ENCODE measurements around the gene ARMC9. TPM values are rescaled to one million over a fixed set of nuclear protein-coding genes. Genes with fewer than 3 reads are reported as not detected.
"Not testable (repeated sequence)": the region's sequence is repeated elsewhere in the genome, so short reads cannot be mapped to it uniquely, and the experiment has no call there.

The ARMC9 gene
- total RNA-seq, 1 experiment from 2014 or later, result 16.4 TPM

DNA sequence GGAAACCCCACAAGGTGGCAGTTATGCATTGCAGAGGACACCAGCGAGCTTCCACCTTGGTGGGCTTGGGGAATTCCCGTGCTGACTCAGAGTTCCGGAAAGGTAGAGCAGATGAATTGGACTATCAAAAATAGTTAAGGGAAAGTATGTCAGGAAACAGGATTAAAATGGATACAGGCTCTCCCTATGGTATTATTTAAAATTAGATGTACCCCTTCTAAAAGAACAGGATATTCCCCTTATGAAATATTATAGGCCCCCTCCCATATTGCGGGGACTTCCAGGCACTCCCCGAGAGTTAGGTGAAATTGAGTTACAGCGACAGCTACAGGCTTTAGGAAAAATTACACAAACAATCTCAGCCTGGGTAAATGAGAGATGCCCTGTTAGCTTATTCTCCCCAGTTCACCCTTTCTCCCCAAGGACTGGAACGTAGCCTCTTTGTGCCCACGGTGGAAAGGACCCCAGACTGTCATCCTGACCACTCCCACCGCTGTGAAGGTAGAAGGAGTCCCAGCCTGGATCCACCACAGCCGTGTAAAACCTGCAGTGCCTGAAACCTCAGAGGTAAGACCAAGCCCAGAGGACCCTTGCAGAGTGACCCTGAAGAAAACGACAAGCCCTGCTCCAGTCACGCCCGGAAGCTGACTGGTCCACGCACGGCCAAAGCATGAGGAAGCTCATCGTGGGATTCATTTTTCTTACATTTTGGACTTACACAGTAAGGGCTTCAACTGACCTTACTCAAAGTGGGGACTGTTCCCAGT is 207.4 kb downstream of the ARMC9 start:
- H4K20me1 ChIP-seq (ENCODE audit: insufficient read depth); H3K4me1 ChIP-seq (ENCODE audit: control insufficient read depth in 1 of 2, insufficient read depth in 2 of 2, low read length in 2 of 2); DNase-seq (ENCODE audit: low read depth, low spot score); intact Hi-C loops (cut with micrococcal nuclease); POLR2A ChIA-PET; H3K79me2 ChIP-seq (ENCODE audit: insufficient read depth, low read length); H2AFZ ChIP-seq (ENCODE audit: low read depth, low read length, poor library complexity, severe bottlenecking); H3K9me2 ChIP-seq (ENCODE audit: insufficient read depth); H3K36me3 ChIP-seq (ENCODE audit: control insufficient read depth in 1 of 2, insufficient read depth in 2 of 2, low read length in 2 of 2); H3K4me2 ChIP-seq (ENCODE audit: low read length); BruUV-seq (replicated peaks); H3K9ac ChIP-seq (ENCODE audit: low read length); H3K27me3 ChIP-seq (ENCODE audit: insufficient read depth, low read length); H3K27ac ChIP-seq (ENCODE audit: low read depth, low read length); RAD21 ChIA-PET (ENCODE audit: low non-redundant PET in 1 of 2, low total read pairs in 2 of 2, uncharacterized antibody in 2 of 2, unreplicated experiment in 2 of 2); H3K4me3 ChIP-seq (replicated peaks in 1 of 2; ENCODE audit: low read depth in 1 of 2, low read length in 2 of 2): not testable (repeated sequence)
- peak; percentile 18 to 41 (median 27); a peak in 3 of 6 replicates for TF ChIP-seq CTCF (IDR thresholded peaks at IDR 0.05 in 2 of 3, conservative IDR thresholded peaks at IDR 0.05 in 1 of 3; ENCODE audit: borderline replicate concordance in 1 of 3, insufficient read depth in 1 of 3, low read depth in 2 of 3, low read length in 2 of 3)
- TF ChIP-seq RAD21 (IDR thresholded peaks at IDR 0.05; ENCODE audit: low read depth), result peak; percentile 54
- CTCF ChIA-PET, result interaction anchor here (0.9 to 1.8 kb wide), 5 partner anchors 9 to 109 kb away, joined by 3 to 4 read pairs (median 4); partner anchors contain the start of gene B3GNT7
- peaks cover 6 to 12% of the 10 kb centered on the region in 2 experiments; a peak in 2 of 4 replicates for H3K9me3 ChIP-seq (ENCODE audit: control insufficient read depth in 1 of 2, insufficient read depth in 1 of 2, low read depth in 1 of 2, low read length in 2 of 2)
- ATAC-seq, result peak; percentile 65

GRCh38 chr2:231407686-231408085 is 209.3 kb downstream of the ARMC9 start:
- ATAC-seq; H4K20me1 ChIP-seq (ENCODE audit: insufficient read depth); H2AFZ ChIP-seq (ENCODE audit: low read depth, low read length, poor library complexity, severe bottlenecking); H3K9me2 ChIP-seq (ENCODE audit: insufficient read depth); DNase-seq (ENCODE audit: low read depth, low spot score); H3K9ac ChIP-seq (ENCODE audit: low read length); BruUV-seq (replicated peaks); H3K4me2 ChIP-seq (ENCODE audit: low read length); H3K27me3 ChIP-seq (ENCODE audit: insufficient read depth, low read length); H3K36me3 ChIP-seq (ENCODE audit: control insufficient read depth in 1 of 2, insufficient read depth in 2 of 2, low read length in 2 of 2); RAD21 ChIA-PET (ENCODE audit: low non-redundant PET in 1 of 2, low total read pairs in 2 of 2, uncharacterized antibody in 2 of 2, unreplicated experiment in 2 of 2); H3K4me3 ChIP-seq (replicated peaks in 1 of 2; ENCODE audit: low read depth in 1 of 2, low read length in 2 of 2); intact Hi-C loops (cut with micrococcal nuclease); H3K79me2 ChIP-seq (ENCODE audit: insufficient read depth, low read length); H3K27ac ChIP-seq (ENCODE audit: low read depth, low read length): not testable (repeated sequence)
- POLR2A ChIA-PET, result interaction anchor here (1.2 kb wide), 1 partner anchor 56 kb away, joined by 4 read pairs; the partner anchor contains the start of gene NCL
- Histone ChIP-seq H3K9me3 (ENCODE audit: control insufficient read depth in 1 of 2, insufficient read depth in 1 of 2, low read depth in 1 of 2, low read length in 2 of 2) (peaks cover 6 to 14% of the 10 kb centered on the region in 2 experiments; a peak in 2 of 4 replicates), H3K4me1 (ENCODE audit: control insufficient read depth in 1 of 2, insufficient read depth in 2 of 2, low read length in 2 of 2) (peaks cover 0 to 12% of the 10 kb centered on the region in 2 experiments; a peak in 1 of 4 replicates)
- CTCF ChIA-PET, result interaction anchor here (1.6 kb wide), 1 partner anchor 304 kb away, joined by 4 read pairs; no protein-coding TSS in a partner anchor

GRCh38 chr2:231408304-231408703 is 209.9 kb downstream of the ARMC9 start:
- ATAC-seq; H3K9me2 ChIP-seq (ENCODE audit: insufficient read depth); H3K27me3 ChIP-seq (ENCODE audit: insufficient read depth, low read length); H3K4me2 ChIP-seq (ENCODE audit: low read length); H3K4me3 ChIP-seq (replicated peaks in 1 of 2; ENCODE audit: low read depth in 1 of 2, low read length in 2 of 2); H3K36me3 ChIP-seq (ENCODE audit: control insufficient read depth in 1 of 2, insufficient read depth in 2 of 2, low read length in 2 of 2); H3K27ac ChIP-seq (ENCODE audit: low read depth, low read length); H4K20me1 ChIP-seq (ENCODE audit: insufficient read depth); DNase-seq (ENCODE audit: low read depth, low spot score); H3K9ac ChIP-seq (ENCODE audit: low read length); BruUV-seq (replicated peaks); RAD21 ChIA-PET (ENCODE audit: low non-redundant PET in 1 of 2, low total read pairs in 2 of 2, uncharacterized antibody in 2 of 2, unreplicated experiment in 2 of 2); intact Hi-C loops (cut with micrococcal nuclease); H3K79me2 ChIP-seq (ENCODE audit: insufficient read depth, low read length); H2AFZ ChIP-seq (ENCODE audit: low read depth, low read length, poor library complexity, severe bottlenecking): not testable (repeated sequence)
- ChIA-PET CTCF (interaction anchor here (1.6 kb wide), 1 partner anchor 305 kb away, joined by 4 read pairs; no protein-coding TSS in a partner anchor), POLR2A (interaction anchor here (1.2 kb wide), 1 partner anchor 56 kb away, joined by 4 read pairs; the partner anchor contains the start of gene NCL)
- Histone ChIP-seq H3K4me1 (ENCODE audit: control insufficient read depth in 1 of 2, insufficient read depth in 2 of 2, low read length in 2 of 2) (peaks cover 0 to 13% of the 10 kb centered on the region in 2 experiments; a peak in 1 of 4 replicates), H3K9me3 (ENCODE audit: control insufficient read depth in 1 of 2, insufficient read depth in 1 of 2, low read depth in 1 of 2, low read length in 2 of 2) (peaks cover 6 to 14% of the 10 kb centered on the region in 2 experiments; a peak in 2 of 4 replicates)
